GM23338 (cell line): Measurements from ENCODE around the gene CARMIL1. TPM values are rescaled to one million over a fixed set of nuclear protein-coding genes. Genes with fewer than 3 reads are reported as not detected.

Source experiments
- ATAC-seq: fragments of 200-7000 bp; cut with Tn5 transposase; 3 replicates; pipeline ENCODE4 v1.9.1; 2020
- DNase-seq: peaks from one replicate; pipeline ENCODE4 v3.0.0-alpha.2; 2015; ENCODE audit warnings: low spot score
- H2AFZ ChIP-seq: fragments of 200-600 bp; sonication (generic); 2 replicates; pipeline ENCODE4 v1.8.0; 2016; ENCODE audit warnings: antibody characterized with exemption, mild to moderate bottlenecking, moderate library complexity
- H3F3A ChIP-seq: fragments of 200-600 bp; sonication (generic); replicated peaks from 2 replicates; pipeline ENCODE4 v1.8.0; 2017; ENCODE audit warnings: antibody characterized with exemption, mixed run types, low read depth
- H3K27ac ChIP-seq: fragments of 200-600 bp; sonication (generic); 2 replicates; pipeline ENCODE4 v1.6.1; 2016; ENCODE audit warnings: low read depth
- H3K27me3 ChIP-seq: fragments of 200-600 bp; sonication (generic); 2 replicates; pipeline ENCODE4 v1.8.0; 2016; ENCODE audit warnings: mild to moderate bottlenecking, mixed run types, moderate library complexity; ENCODE audit not compliant: insufficient read depth
- H3K36me3 ChIP-seq: fragments of 200-600 bp; sonication (generic); 2 replicates; pipeline ENCODE4 v1.8.0; 2016; ENCODE audit warnings: mild to moderate bottlenecking; ENCODE audit not compliant: insufficient read depth
- H3K4me1 ChIP-seq: fragments of 200-600 bp; sonication (generic); 2 replicates; pipeline ENCODE4 v1.8.0; 2016; ENCODE audit warnings: mild to moderate bottlenecking, moderate library complexity; ENCODE audit not compliant: insufficient read depth
- H3K4me2 ChIP-seq: fragments of 200-600 bp; sonication (generic); 2 replicates; pipeline ENCODE4 v1.7.1; 2017; ENCODE audit warnings: mixed run types
- H3K4me3 ChIP-seq: fragments of 200-600 bp; sonication (generic); 2 replicates; pipeline ENCODE4 v1.6.1; 2016; ENCODE audit warnings: mixed run types
- H3K79me2 ChIP-seq: fragments of 200-600 bp; sonication (generic); replicated peaks from 2 replicates; pipeline ENCODE4 v1.8.0; 2017; ENCODE audit warnings: mild to moderate bottlenecking; ENCODE audit not compliant: insufficient read depth
- H3K9me2 ChIP-seq: fragments of 200-600 bp; sonication (generic); 2 replicates; pipeline ENCODE4 v1.8.0; 2017; ENCODE audit not compliant: insufficient read depth
- H4K20me1 ChIP-seq: fragments of 200-600 bp; sonication (generic); replicated peaks from 2 replicates; pipeline ENCODE4 v1.8.0; 2017; ENCODE audit warnings: mild to moderate bottlenecking; ENCODE audit not compliant: insufficient read depth
- H3K27ac Mint-ChIP-seq: 2 replicates; pipeline ENCODE4 v1.8.0; 2020; ENCODE audit warnings: inconsistent platforms, mild to moderate bottlenecking, moderate library complexity, mixed read lengths
- H3K27me3 Mint-ChIP-seq: 3 replicates; pipeline ENCODE4 v1.8.0; 2022; ENCODE audit warnings: low read depth, mild to moderate bottlenecking, moderate library complexity, mixed read lengths, inconsistent platforms; ENCODE audit not compliant: insufficient read depth, poor library complexity
- H3K36me3 Mint-ChIP-seq: 3 replicates; pipeline ENCODE4 v1.8.0; 2021; ENCODE audit warnings: low read depth, mild to moderate bottlenecking, inconsistent platforms, moderate library complexity, mixed read lengths
- H3K4me1 Mint-ChIP-seq: 3 replicates; pipeline ENCODE4 v1.8.0; 2020; ENCODE audit warnings: mild to moderate bottlenecking, inconsistent platforms, mixed read lengths
- H3K4me3 Mint-ChIP-seq: 3 replicates; pipeline ENCODE4 v1.8.0; 2021; ENCODE audit warnings: moderate library complexity, mild to moderate bottlenecking, inconsistent platforms, mixed read lengths
- H3K9me3 Mint-ChIP-seq: 3 replicates; pipeline ENCODE4 v1.8.0; 2020; ENCODE audit warnings: moderate library complexity, mild to moderate bottlenecking, inconsistent platforms, mixed read lengths
- CREB1 ChIP-seq: fragments of 250-450 bp; sonication (Bioruptor Pico); IDR thresholded peaks from 2 replicates; pipeline ENCODE4 v1.5.0; 2020; ENCODE audit warnings: low read depth, mild to moderate bottlenecking, moderate library complexity
- EZH2 ChIP-seq: fragments of 200-600 bp; sonication (generic); IDR thresholded peaks from one replicate; pipeline ENCODE4 v1.8.0; 2017; ENCODE audit warnings: antibody characterized with exemption, mild to moderate bottlenecking, low read depth; ENCODE audit not compliant: unreplicated experiment
- EZH2phosphoT487 ChIP-seq: fragments of 200-600 bp; sonication (generic); IDR thresholded peaks from one replicate; pipeline ENCODE4 v1.8.1; 2018; ENCODE audit warnings: antibody characterized with exemption; ENCODE audit not compliant: unreplicated experiment
- NANOG ChIP-seq: IDR thresholded peaks from 2 replicates; pipeline ENCODE4 v1.6.1; 2016; ENCODE audit warnings: antibody characterized with exemption, borderline replicate concordance
- POLR2AphosphoS5 ChIP-seq: IDR thresholded peaks from 2 replicates; pipeline ENCODE4 v1.6.1; 2016; ENCODE audit warnings: antibody characterized with exemption, low read depth
- REST ChIP-seq: IDR thresholded peaks from one replicate; pipeline ENCODE4 v1.6.1; 2018; ENCODE audit warnings: antibody characterized with exemption; ENCODE audit not compliant: unreplicated experiment
- ZNF114 ChIP-seq: fragments of 250-450 bp; sonication (Bioruptor Pico); IDR thresholded peaks from 2 replicates; pipeline ENCODE4 v1.5.0; 2020; ENCODE audit warnings: mild to moderate bottlenecking, moderate library complexity
- ZNF331 ChIP-seq: fragments of 250-450 bp; sonication (Bioruptor Pico); IDR thresholded peaks from 2 replicates; pipeline ENCODE4 v1.5.0; 2020; ENCODE audit warnings: low read depth, mild to moderate bottlenecking, moderate library complexity
- polyA plus RNA-seq: library from polyadenylated mRNA; unstranded; fragments of >200 nt; fragmentation: Nextera tagmentation; extraction: Ambion mirVana; gene quantifications from 2 replicates; pipeline ENCODE4 v1.2.1, GENCODE V29; 2016
- total RNA-seq: library from RNA; depleted of rRNA; stranded (reverse); fragments of >200 nt; shearing (Covaris generic); gene quantifications from 2 replicates; pipeline ENCODE4 v1.2.3, GENCODE V29; 2014
- TF ChIP-seq, protein P1 (sequence below): IDR thresholded peaks from 2 replicates; pipeline ENCODE4 v1.6.1; 2016; ENCODE audit warnings: antibody characterized with exemption

CARMIL1 gene
- total and polyA plus RNA-seq, 2 experiments from 2014 or later = 43.2 to 66.9 TPM

DNA sequence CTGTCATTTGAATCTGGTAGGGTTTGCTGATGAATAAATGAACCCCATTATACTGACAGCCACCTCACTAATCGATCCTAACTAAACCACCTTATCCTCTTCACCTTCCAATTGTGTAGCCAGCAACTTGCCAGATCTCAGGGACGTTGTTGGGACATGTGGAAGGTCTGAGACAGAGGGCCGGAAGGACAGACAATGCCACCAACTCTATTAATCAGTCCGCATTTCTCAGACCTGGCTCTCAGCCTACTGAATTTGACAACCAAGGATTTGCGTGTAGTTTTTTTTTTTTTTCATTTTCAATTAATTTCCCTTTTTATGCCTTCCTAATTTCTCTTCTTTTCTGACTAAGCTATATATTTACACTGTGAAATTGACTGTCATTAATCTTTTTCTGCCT lies 122.5 kb downstream of the CARMIL1 start:
- ATAC-seq = no peak
- H3K4me1 ChIP-seq = peaks cover 58% of the 10 kb centered on the region

GRCh38 chr6:25402125-25402524 lies 123.0 kb downstream of the CARMIL1 start:
- H3K4me3 Mint-ChIP-seq = no peak overlapping the region
- no peak for DNase-seq
- TF ChIP-seq, protein P1, sequence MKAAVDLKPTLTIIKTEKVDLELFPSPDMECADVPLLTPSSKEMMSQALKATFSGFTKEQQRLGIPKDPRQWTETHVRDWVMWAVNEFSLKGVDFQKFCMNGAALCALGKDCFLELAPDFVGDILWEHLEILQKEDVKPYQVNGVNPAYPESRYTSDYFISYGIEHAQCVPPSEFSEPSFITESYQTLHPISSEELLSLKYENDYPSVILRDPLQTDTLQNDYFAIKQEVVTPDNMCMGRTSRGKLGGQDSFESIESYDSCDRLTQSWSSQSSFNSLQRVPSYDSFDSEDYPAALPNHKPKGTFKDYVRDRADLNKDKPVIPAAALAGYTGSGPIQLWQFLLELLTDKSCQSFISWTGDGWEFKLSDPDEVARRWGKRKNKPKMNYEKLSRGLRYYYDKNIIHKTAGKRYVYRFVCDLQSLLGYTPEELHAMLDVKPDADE = no peak
- TF ChIP-seq EZH2 (no peak), NANOG (no peak), CREB1 (CRISPR knock-in tag) (no peak), EZH2phosphoT487 (no peak), REST (no peak), ZNF114 (CRISPR knock-in tag) (no peak), POLR2AphosphoS5 (no peak)

More for the DNA sequence above, 122.5 kb downstream of the CARMIL1 start:
- no peaks in the 10 kb centered on the region for H3K9me3 Mint-ChIP-seq
- no peaks in the 10 kb centered on the region; the same call in 1 of the 2 replicates for H4K20me1 ChIP-seq
- H3K4me2 ChIP-seq = no peak overlapping the region
- no peak for TF ChIP-seq CREB1 (CRISPR knock-in tag)
- no peak for TF ChIP-seq REST
- no peak for TF ChIP-seq ZNF331
- H3K27ac ChIP-seq = no peak overlapping the region
- H3K9me2 ChIP-seq = peaks cover 6% of the 10 kb centered on the region; the same call in 1 of the 2 replicates
- H3K79me2 ChIP-seq = peaks cover 94% of the 10 kb centered on the region
- H3K36me3 ChIP-seq = no peaks in the 10 kb centered on the region
- H3K27me3 ChIP-seq = no peaks in the 10 kb centered on the region
- H3F3A ChIP-seq = no peaks in the 10 kb centered on the region
- peak overlapping the region; percentile 28; the same call in 1 of the 2 replicates for H3K27ac Mint-ChIP-seq
- no peaks in the 10 kb centered on the region for H3K36me3 Mint-ChIP-seq
- no peak overlapping the region for H2AFZ ChIP-seq
- no peak overlapping the region for H3K4me3 ChIP-seq
- H3K27me3 Mint-ChIP-seq = peaks cover 4% of the 10 kb centered on the region
- H3K4me3 Mint-ChIP-seq = no peak overlapping the region
- DNase-seq = no peak
- H3K4me1 Mint-ChIP-seq = peaks cover 55% of the 10 kb centered on the region

More at GRCh38 chr6:25402125-25402524, 123.0 kb downstream of the CARMIL1 start:
- Mint-ChIP-seq H3K27ac (no peak overlapping the region; the same call in 1 of the 2 replicates), H3K36me3 (no peaks in the 10 kb centered on the region), H3K9me3 (no peaks in the 10 kb centered on the region), H3K27me3 (peaks cover 4% of the 10 kb centered on the region), H3K4me1 (peaks cover 53% of the 10 kb centered on the region)
- Histone ChIP-seq H3K27ac (no peak overlapping the region), H3K27me3 (no peaks in the 10 kb centered on the region), H2AFZ (no peak overlapping the region), H3F3A (no peaks in the 10 kb centered on the region), H3K9me2 (peaks cover 10% of the 10 kb centered on the region; the same call in 1 of the 2 replicates), H3K36me3 (no peaks in the 10 kb centered on the region), H3K79me2 (peaks cover 92% of the 10 kb centered on the region), H3K4me2 (no peak overlapping the region), H3K4me1 (peaks cover 59% of the 10 kb centered on the region), H3K4me3 (no peak overlapping the region), H4K20me1 (no peaks in the 10 kb centered on the region)
- no peak for ATAC-seq
